Astrocyte of the cerebellum (primary cell): Measurements from ENCODE around the gene SH3D21.

Source experiments
- DNase-seq: peaks from one replicate; pipeline ENCODE4 v3.0.0-alpha.2; 2011; ENCODE audit warnings: low read depth
- H3K4me3 ChIP-seq: 2 replicates; pipeline ENCODE4 v1.5.1; 2011; ENCODE audit warnings: mild to moderate bottlenecking, low read depth, low read length, moderate library complexity
- in situ Hi-C: cut with HindIII; loops from 2 replicates; pipeline ENCODE4 v1.10.0; 2017; ENCODE audit warnings: low sequenced_read_pairs
- TF ChIP-seq, protein P1 (sequence below): IDR thresholded peaks from 2 replicates; pipeline ENCODE4 v1.5.1; 2012; ENCODE audit warnings: low read length, low read depth, moderate library complexity, mild to moderate bottlenecking; ENCODE audit errors: missing control alignments

SH3D21 gene

DNA sequence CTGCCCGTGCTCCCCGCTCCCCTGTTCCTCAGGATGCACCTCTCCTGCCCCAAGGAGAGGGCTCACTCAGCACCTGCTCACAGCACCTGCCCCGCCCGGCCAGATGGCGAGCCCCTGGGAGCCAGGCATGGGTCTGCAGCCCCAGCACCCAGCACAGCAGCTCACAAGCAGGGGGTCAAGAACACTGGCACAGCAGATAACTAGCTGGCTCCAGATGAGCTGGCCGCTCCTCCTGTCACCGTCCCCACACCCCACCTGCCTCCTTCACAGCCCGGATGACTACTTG is 38.2 kb downstream of the SH3D21 start:
- in situ Hi-C loops, result no loop called here

GRCh38 chr1:36345353-36345752 is 39.2 kb downstream of the SH3D21 start:
- no peak overlapping the region for H3K4me3 ChIP-seq
- in situ Hi-C loops, result no loop called here
- no peak for DNase-seq
- TF ChIP-seq, protein P1, sequence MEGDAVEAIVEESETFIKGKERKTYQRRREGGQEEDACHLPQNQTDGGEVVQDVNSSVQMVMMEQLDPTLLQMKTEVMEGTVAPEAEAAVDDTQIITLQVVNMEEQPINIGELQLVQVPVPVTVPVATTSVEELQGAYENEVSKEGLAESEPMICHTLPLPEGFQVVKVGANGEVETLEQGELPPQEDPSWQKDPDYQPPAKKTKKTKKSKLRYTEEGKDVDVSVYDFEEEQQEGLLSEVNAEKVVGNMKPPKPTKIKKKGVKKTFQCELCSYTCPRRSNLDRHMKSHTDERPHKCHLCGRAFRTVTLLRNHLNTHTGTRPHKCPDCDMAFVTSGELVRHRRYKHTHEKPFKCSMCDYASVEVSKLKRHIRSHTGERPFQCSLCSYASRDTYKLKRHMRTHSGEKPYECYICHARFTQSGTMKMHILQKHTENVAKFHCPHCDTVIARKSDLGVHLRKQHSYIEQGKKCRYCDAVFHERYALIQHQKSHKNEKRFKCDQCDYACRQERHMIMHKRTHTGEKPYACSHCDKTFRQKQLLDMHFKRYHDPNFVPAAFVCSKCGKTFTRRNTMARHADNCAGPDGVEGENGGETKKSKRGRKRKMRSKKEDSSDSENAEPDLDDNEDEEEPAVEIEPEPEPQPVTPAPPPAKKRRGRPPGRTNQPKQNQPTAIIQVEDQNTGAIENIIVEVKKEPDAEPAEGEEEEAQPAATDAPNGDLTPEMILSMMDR, result no peak

More for the DNA sequence above, 38.2 kb downstream of the SH3D21 start:
- no peak for DNase-seq
- no peak overlapping the region for H3K4me3 ChIP-seq
- TF ChIP-seq, protein P1, result no peak

DNA sequence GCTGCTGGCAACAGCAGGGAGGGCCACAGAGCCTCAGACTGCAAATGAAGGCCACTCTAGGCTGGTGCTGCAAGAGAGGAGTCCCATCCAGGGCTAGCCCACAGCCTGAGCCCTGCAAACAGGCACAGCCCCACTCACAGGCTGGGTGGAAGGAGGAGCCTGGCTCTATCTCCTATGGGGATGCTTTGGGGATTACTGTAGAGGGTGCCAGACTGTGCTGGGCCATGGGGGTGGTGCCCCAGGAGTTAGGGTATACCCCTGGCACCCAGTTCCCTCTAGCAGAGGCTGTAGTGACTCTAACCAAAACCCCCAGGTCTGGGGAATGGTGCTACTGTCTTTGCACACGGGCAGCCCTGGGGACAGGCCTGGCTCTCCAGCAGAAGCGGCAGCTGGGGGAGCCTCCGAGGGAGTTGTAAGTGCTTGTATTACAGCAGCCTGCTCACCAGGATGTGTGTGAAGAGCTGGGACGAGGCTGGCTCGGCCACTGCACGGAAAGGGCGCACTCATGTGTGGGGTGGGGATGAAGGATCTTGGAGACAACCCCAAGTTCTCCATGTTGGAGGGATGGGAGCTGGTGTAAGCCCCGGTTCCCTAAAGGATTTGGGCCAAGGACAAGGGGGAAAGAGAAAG is 40.7 kb downstream of the SH3D21 start:
- no peak overlapping the region for H3K4me3 ChIP-seq
- TF ChIP-seq, protein P1, result no peak
- no peak for DNase-seq
- in situ Hi-C loops, result no loop called here

DNA sequence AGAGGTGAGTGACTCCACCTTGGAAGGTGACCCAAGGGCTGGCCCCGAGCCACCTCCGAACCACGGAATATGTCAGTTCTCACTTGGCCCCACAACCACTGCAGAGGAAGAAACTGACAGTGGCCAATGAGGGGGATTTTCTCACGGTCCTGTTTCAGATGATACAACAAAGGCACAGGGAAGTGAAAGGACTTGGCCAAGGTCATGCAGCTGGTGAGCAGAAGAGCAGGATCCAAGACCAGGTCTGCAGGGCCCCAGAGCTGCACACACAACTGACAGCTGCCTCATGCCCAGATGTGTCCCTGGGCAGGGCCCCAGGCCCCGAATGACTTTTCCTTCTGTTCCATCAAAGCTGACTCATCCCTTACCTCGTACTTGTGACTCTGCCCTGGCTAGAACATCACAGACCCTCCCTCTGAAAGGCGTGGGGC is 43.1 kb downstream of the SH3D21 start:
- DNase-seq, result no peak
- TF ChIP-seq, protein P1, result no peak
- H3K4me3 ChIP-seq, result no peak overlapping the region
- in situ Hi-C loops, result no loop called here

DNA sequence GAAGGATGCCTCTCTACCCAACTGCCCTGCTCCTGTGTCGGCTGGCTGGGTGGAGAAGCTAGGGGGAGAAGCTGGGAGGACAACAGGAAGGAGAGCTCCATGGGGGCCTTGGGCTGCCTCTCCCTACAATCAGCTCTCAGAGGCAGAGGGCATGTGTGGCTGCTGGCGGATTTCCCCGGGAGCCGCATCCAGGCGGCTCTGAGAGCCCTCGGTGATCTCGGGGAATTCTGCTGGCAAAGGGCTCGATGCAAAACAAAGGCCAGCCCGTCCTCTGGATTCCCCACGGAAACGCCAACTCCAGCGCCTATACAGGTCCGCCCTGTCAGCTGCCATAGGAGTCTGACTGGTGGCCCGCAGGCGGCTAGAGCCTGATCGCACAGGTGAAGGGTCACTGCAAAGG is 43.7 kb downstream of the SH3D21 start:
- H3K4me3 ChIP-seq, result no peak overlapping the region
- in situ Hi-C loops, result no loop called here
- DNase-seq, result peak; percentile 22
- TF ChIP-seq, protein P1, result no peak

- DNase-seq, result peak; percentile 45
- TF ChIP-seq, protein P1, result no peak
- no peak overlapping the region for H3K4me3 ChIP-seq
- in situ Hi-C loops, result no loop called here
Observed at GRCh38 chr1:36350659-36351226, 44.6 kb downstream of the SH3D21 start.
